Smooth muscle cell (in vitro differentiated cells): Measurements from ENCODE around the gene EPG5. TPM values are rescaled to one million over a fixed set of nuclear protein-coding genes. Genes with fewer than 3 reads are reported as not detected.
A peak's percentile ranks its signal among the peaks of the same experiment; 100 is the strongest.
"Not testable (repeated sequence)": the region's sequence is repeated elsewhere in the genome, so short reads cannot be mapped to it uniquely, and the experiment has no call there.

Experiments
- DNase-seq: peaks from one replicate; lab custom pipeline; 2025; ENCODE audit not compliant: unreplicated experiment; lab: John Stamatoyannopoulos, UW
- H2AFZ ChIP-seq: fragments of 200-600 bp; sonication (generic); 2 replicates; pipeline ENCODE4 v1.6.0; 2016; ENCODE audit warnings: antibody characterized with exemption, low read depth, mild to moderate bottlenecking
- H3F3A ChIP-seq: fragments of 200-600 bp; sonication (generic); 2 replicates; pipeline ENCODE4 v1.6.0; 2017; ENCODE audit warnings: antibody characterized with exemption, low read depth
- H3K27ac ChIP-seq: fragments of 200-600 bp; sonication (generic); 2 replicates; pipeline ENCODE4 v1.5.1; 2016; ENCODE audit warnings: low read depth, mild to moderate bottlenecking
- H3K27me3 ChIP-seq: fragments of 200-600 bp; sonication (generic); 2 replicates; pipeline ENCODE4 v1.6.1; 2016; ENCODE audit warnings: low read depth, mild to moderate bottlenecking
- H3K36me3 ChIP-seq: fragments of 200-600 bp; sonication (generic); 2 replicates; pipeline ENCODE4 v1.5.1; 2016; ENCODE audit warnings: low read depth
- H3K4me1 ChIP-seq: fragments of 200-600 bp; sonication (generic); 2 replicates; pipeline ENCODE4 v1.5.1; 2016; ENCODE audit warnings: low read depth
- H3K4me2 ChIP-seq: fragments of 200-600 bp; sonication (generic); 2 replicates; pipeline ENCODE4 v1.6.0; 2016; ENCODE audit warnings: mild to moderate bottlenecking
- H3K4me3 ChIP-seq: fragments of 200-600 bp; sonication (generic); 2 replicates; pipeline ENCODE4 v1.5.1; 2016; ENCODE audit warnings: mild to moderate bottlenecking
- H3K79me2 ChIP-seq: fragments of 200-600 bp; sonication (generic); 2 replicates; pipeline ENCODE4 v1.6.0; 2016; ENCODE audit warnings: low read depth, mild to moderate bottlenecking
- H3K9ac ChIP-seq: fragments of 200-600 bp; sonication (generic); 2 replicates; pipeline ENCODE4 v1.6.0; 2016; ENCODE audit warnings: low read depth
- H3K9me3 ChIP-seq: fragments of 200-600 bp; sonication (generic); replicated peaks from 2 replicates; pipeline ENCODE4 v1.5.1; 2016; ENCODE audit warnings: low read depth
- H4K20me1 ChIP-seq: fragments of 200-600 bp; sonication (generic); 2 replicates; pipeline ENCODE4 v1.6.0; 2016; ENCODE audit warnings: low read depth
- WGBS: methylation state at CpG from one replicate; pipeline ENCODE4 v1.1.7; 2016; ENCODE audit warnings: low lambda C conversion rate; 5-methylcytosine and 5-hydroxymethylcytosine counted together
- polyA plus RNA-seq: library from polyadenylated mRNA; unstranded; fragments of >200 nt; fragmentation: Nextera tagmentation; extraction: Ambion mirVana; gene quantifications from 2 replicates; pipeline ENCODE4 v1.2.1, GENCODE V29; 2016
- total RNA-seq: library from RNA; depleted of rRNA; stranded (reverse); fragments of >200 nt; gene quantifications from 2 replicates; pipeline ENCODE4 v1.2.3, GENCODE V29; 2014
- TF ChIP-seq, protein P1 (sequence below): fragments of 200-600 bp; sonication (generic); IDR thresholded peaks from 2 replicates; pipeline ENCODE4 v1.5.1; 2017; ENCODE audit warnings: borderline replicate concordance, mild to moderate bottlenecking, antibody characterized with exemption; ENCODE audit not compliant: insufficient read depth, poor library complexity, severe bottlenecking

EPG5 gene
- total and polyA plus RNA-seq, 2 experiments from 2014 or later, result 2.7 to 20.8 TPM

DNA sequence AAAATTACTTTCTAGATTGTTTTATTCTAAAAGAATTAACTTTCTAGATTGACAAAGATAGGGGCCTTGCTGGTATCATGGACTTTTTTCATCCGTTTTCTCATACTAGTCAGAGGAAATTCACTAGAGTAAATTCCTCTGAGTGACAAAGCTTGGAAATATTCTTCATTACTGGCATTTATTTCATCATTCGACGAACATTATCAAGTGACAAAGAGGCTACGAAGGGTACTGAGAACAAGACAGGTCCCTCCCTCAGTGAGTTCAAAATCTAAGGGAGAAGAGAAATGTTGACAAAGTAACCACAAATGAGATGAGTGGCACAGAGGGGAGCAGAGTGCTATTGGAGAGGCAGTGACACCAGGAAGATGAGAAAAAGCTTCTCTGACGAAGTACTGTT, 4.3 kb downstream of the EPG5 start:
- TF ChIP-seq, protein P1, sequence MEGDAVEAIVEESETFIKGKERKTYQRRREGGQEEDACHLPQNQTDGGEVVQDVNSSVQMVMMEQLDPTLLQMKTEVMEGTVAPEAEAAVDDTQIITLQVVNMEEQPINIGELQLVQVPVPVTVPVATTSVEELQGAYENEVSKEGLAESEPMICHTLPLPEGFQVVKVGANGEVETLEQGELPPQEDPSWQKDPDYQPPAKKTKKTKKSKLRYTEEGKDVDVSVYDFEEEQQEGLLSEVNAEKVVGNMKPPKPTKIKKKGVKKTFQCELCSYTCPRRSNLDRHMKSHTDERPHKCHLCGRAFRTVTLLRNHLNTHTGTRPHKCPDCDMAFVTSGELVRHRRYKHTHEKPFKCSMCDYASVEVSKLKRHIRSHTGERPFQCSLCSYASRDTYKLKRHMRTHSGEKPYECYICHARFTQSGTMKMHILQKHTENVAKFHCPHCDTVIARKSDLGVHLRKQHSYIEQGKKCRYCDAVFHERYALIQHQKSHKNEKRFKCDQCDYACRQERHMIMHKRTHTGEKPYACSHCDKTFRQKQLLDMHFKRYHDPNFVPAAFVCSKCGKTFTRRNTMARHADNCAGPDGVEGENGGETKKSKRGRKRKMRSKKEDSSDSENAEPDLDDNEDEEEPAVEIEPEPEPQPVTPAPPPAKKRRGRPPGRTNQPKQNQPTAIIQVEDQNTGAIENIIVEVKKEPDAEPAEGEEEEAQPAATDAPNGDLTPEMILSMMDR, result no peak
- Histone ChIP-seq H3K9me3 (no peaks in the 10 kb centered on the region), H3K9ac (no peak overlapping the region), H3F3A (no peaks in the 10 kb centered on the region), H3K79me2 (peaks cover 54% of the 10 kb centered on the region), H3K4me2 (no peak overlapping the region), H4K20me1 (peaks cover 15% of the 10 kb centered on the region), H3K27ac (peak overlapping the region; percentile 13), H3K4me1 (no peaks in the 10 kb centered on the region), H3K4me3 (no peak overlapping the region), H2AFZ (no peak overlapping the region), H3K27me3 (no peaks in the 10 kb centered on the region), H3K36me3 (no peaks in the 10 kb centered on the region)
- DNase-seq, result no peak
- 91% methylated on average over 5 of the region's 5 CpGs for WGBS

DNA sequence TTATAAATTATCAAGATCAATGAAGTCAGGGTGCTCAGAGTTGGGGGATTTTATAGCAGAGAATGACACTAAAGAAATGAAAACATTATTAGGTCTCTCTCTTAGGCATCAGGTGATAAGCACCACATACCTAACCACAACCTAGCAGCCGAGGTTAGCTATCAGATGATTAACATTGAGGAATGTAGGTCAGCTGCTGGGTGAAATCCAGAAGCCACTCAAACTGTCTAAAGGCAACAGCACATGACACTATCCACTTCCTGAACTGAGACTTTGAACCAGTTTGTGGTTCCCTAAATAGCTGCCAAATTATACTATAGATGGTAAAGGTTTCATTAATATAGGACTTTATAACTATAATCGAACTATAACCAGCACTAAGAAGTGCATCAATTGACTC, 4.7 kb downstream of the EPG5 start:
- H3K4me2 ChIP-seq, result no peak overlapping the region
- TF ChIP-seq, protein P1, result no peak
- H3K4me1 ChIP-seq, result no peaks in the 10 kb centered on the region
- peaks cover 58% of the 10 kb centered on the region for H3K79me2 ChIP-seq
- no peak for DNase-seq
- no peaks in the 10 kb centered on the region for H3K36me3 ChIP-seq
- H4K20me1 ChIP-seq, result peaks cover 15% of the 10 kb centered on the region
- no peaks in the 10 kb centered on the region for H3K9me3 ChIP-seq
- no peaks in the 10 kb centered on the region for H3F3A ChIP-seq
- H2AFZ ChIP-seq, result no peak overlapping the region
- no peak overlapping the region for H3K4me3 ChIP-seq
- 43% methylated on average over 2 of the region's 2 CpGs for WGBS
- no peak overlapping the region for H3K9ac ChIP-seq
- H3K27ac ChIP-seq, result peak overlapping the region; percentile 13
- no peaks in the 10 kb centered on the region for H3K27me3 ChIP-seq

DNA sequence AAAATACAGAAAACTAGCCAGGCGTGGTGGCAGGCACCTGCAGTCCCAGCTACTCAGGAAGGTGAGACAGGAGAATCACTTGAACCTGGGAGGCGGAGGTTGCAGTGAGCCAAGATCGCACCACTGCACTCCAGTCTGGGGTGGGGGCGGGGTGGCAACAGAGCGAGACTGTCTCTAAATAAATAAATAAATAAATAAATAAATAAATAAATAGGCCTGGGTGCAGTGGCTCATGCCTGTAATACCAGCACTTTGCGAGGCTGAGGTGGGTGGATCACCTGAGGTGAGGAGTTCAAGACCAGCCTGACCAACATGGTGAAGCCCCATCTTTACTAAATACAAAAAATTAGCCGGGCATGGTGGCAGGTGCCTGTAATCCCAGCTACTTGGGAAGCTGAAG, 7.6 kb downstream of the EPG5 start:
- Histone ChIP-seq H4K20me1 (peaks cover 15% of the 10 kb centered on the region), H3K79me2 (peaks cover 44% of the 10 kb centered on the region)
- not testable (repeated sequence) for H2AFZ ChIP-seq, H3K4me2 ChIP-seq, H3K4me1 ChIP-seq, H3K4me3 ChIP-seq, DNase-seq, H3K36me3 ChIP-seq, H3K27ac ChIP-seq, H3K27me3 ChIP-seq, H3K9ac ChIP-seq, H3F3A ChIP-seq, H3K9me3 ChIP-seq
- WGBS, result 94% methylated on average over 7 of the region's 7 CpGs

DNA sequence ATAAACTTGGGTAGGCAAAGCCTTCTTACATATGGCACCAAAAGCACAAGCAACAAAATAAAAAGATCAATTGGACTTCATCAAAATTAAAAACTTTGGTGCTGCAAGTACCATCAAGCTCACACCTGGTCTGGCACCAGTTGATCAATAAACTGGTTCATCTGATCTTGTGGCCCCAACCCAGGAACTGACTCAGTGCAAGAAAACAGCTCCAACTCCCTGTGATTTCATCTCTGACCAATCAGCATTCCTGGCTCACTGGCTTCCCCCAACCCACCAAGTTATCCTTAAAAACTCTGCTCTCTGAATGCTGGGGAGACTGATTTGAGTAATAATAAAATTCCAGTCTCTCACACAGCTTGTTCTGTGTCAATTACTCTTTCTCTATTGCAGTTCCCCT, 8.4 kb downstream of the EPG5 start:
- Histone ChIP-seq H3K4me1 (no peaks in the 10 kb centered on the region), H2AFZ (no peak overlapping the region)

More for the DNA sequence above, 8.4 kb downstream of the EPG5 start:
- Histone ChIP-seq H4K20me1 (peaks cover 15% of the 10 kb centered on the region), H3K9me3 (no peaks in the 10 kb centered on the region), H3K4me3 (no peak overlapping the region), H3K36me3 (no peaks in the 10 kb centered on the region), H3K9ac (no peak overlapping the region), H3F3A (peaks cover 14% of the 10 kb centered on the region), H3K79me2 (peaks cover 42% of the 10 kb centered on the region), H3K27me3 (no peaks in the 10 kb centered on the region), H3K4me2 (no peak overlapping the region), H3K27ac (no peak overlapping the region)
- DNase-seq, result no peak
- TF ChIP-seq, protein P1, result no peak
